GM23338 (cell line): ENCODE measurements around the gene BTRC. TPM values are rescaled to one million over a fixed set of nuclear protein-coding genes. Genes with fewer than 3 reads are reported as not detected.

ENCODE experiments used
- ATAC-seq: fragments of 200-7000 bp; cut with Tn5 transposase; 3 replicates; pipeline ENCODE4 v1.9.1; 2020
- DNase-seq: peaks from one replicate; pipeline ENCODE4 v3.0.0-alpha.2; 2015; ENCODE audit warnings: low spot score
- H2AFZ ChIP-seq: fragments of 200-600 bp; sonication (generic); 2 replicates; pipeline ENCODE4 v1.8.0; 2016; ENCODE audit warnings: antibody characterized with exemption, mild to moderate bottlenecking, moderate library complexity
- H3F3A ChIP-seq: fragments of 200-600 bp; sonication (generic); replicated peaks from 2 replicates; pipeline ENCODE4 v1.8.0; 2017; ENCODE audit warnings: antibody characterized with exemption, mixed run types, low read depth
- H3K27ac ChIP-seq: fragments of 200-600 bp; sonication (generic); 2 replicates; pipeline ENCODE4 v1.6.1; 2016; ENCODE audit warnings: low read depth
- H3K27me3 ChIP-seq: fragments of 200-600 bp; sonication (generic); 2 replicates; pipeline ENCODE4 v1.8.0; 2016; ENCODE audit warnings: mild to moderate bottlenecking, mixed run types, moderate library complexity; ENCODE audit not compliant: insufficient read depth
- H3K36me3 ChIP-seq: fragments of 200-600 bp; sonication (generic); 2 replicates; pipeline ENCODE4 v1.8.0; 2016; ENCODE audit warnings: mild to moderate bottlenecking; ENCODE audit not compliant: insufficient read depth
- H3K4me1 ChIP-seq: fragments of 200-600 bp; sonication (generic); 2 replicates; pipeline ENCODE4 v1.8.0; 2016; ENCODE audit warnings: mild to moderate bottlenecking, moderate library complexity; ENCODE audit not compliant: insufficient read depth
- H3K4me2 ChIP-seq: fragments of 200-600 bp; sonication (generic); 2 replicates; pipeline ENCODE4 v1.7.1; 2017; ENCODE audit warnings: mixed run types
- H3K4me3 ChIP-seq: fragments of 200-600 bp; sonication (generic); 2 replicates; pipeline ENCODE4 v1.6.1; 2016; ENCODE audit warnings: mixed run types
- H3K79me2 ChIP-seq: fragments of 200-600 bp; sonication (generic); replicated peaks from 2 replicates; pipeline ENCODE4 v1.8.0; 2017; ENCODE audit warnings: mild to moderate bottlenecking; ENCODE audit not compliant: insufficient read depth
- H3K9me2 ChIP-seq: fragments of 200-600 bp; sonication (generic); 2 replicates; pipeline ENCODE4 v1.8.0; 2017; ENCODE audit not compliant: insufficient read depth
- H4K20me1 ChIP-seq: fragments of 200-600 bp; sonication (generic); replicated peaks from 2 replicates; pipeline ENCODE4 v1.8.0; 2017; ENCODE audit warnings: mild to moderate bottlenecking; ENCODE audit not compliant: insufficient read depth
- H3K27ac Mint-ChIP-seq: 2 replicates; pipeline ENCODE4 v1.8.0; 2020; ENCODE audit warnings: inconsistent platforms, mild to moderate bottlenecking, moderate library complexity, mixed read lengths
- H3K27me3 Mint-ChIP-seq: 3 replicates; pipeline ENCODE4 v1.8.0; 2022; ENCODE audit warnings: low read depth, mild to moderate bottlenecking, moderate library complexity, mixed read lengths, inconsistent platforms; ENCODE audit not compliant: insufficient read depth, poor library complexity
- H3K36me3 Mint-ChIP-seq: 3 replicates; pipeline ENCODE4 v1.8.0; 2021; ENCODE audit warnings: low read depth, mild to moderate bottlenecking, inconsistent platforms, moderate library complexity, mixed read lengths
- H3K4me1 Mint-ChIP-seq: 3 replicates; pipeline ENCODE4 v1.8.0; 2020; ENCODE audit warnings: mild to moderate bottlenecking, inconsistent platforms, mixed read lengths
- H3K4me3 Mint-ChIP-seq: 3 replicates; pipeline ENCODE4 v1.8.0; 2021; ENCODE audit warnings: moderate library complexity, mild to moderate bottlenecking, inconsistent platforms, mixed read lengths
- H3K9me3 Mint-ChIP-seq: 3 replicates; pipeline ENCODE4 v1.8.0; 2020; ENCODE audit warnings: moderate library complexity, mild to moderate bottlenecking, inconsistent platforms, mixed read lengths
- CTCF ChIP-seq, 2 experiments: fragments of 200-600 bp in 1 of 2; sonication (generic) in 1 of 2; conservative IDR thresholded peaks; 2 replicates each; pipeline versions ENCODE4 v1.5.1 to v1.6.1; 2016 to 2017; ENCODE audit warnings: antibody characterized with exemption in 2 of 2, low read depth in 2 of 2, mild to moderate bottlenecking in 2 of 2, moderate library complexity in 1 of 2
- EZH2phosphoT487 ChIP-seq: fragments of 200-600 bp; sonication (generic); IDR thresholded peaks from one replicate; pipeline ENCODE4 v1.8.1; 2018; ENCODE audit warnings: antibody characterized with exemption; ENCODE audit not compliant: unreplicated experiment
- JUNB ChIP-seq: IDR thresholded peaks from one replicate; pipeline ENCODE4 v1.6.1; 2016; ENCODE audit warnings: antibody characterized with exemption; ENCODE audit not compliant: unreplicated experiment
- STAT1 ChIP-seq: IDR thresholded peaks from one replicate; pipeline ENCODE4 v1.6.1; 2016; ENCODE audit warnings: antibody characterized with exemption; ENCODE audit not compliant: unreplicated experiment
- ZNF331 ChIP-seq: fragments of 250-450 bp; sonication (Bioruptor Pico); IDR thresholded peaks from 2 replicates; pipeline ENCODE4 v1.5.0; 2020; ENCODE audit warnings: low read depth, mild to moderate bottlenecking, moderate library complexity
- polyA plus RNA-seq: library from polyadenylated mRNA; unstranded; fragments of >200 nt; fragmentation: Nextera tagmentation; extraction: Ambion mirVana; gene quantifications from 2 replicates; pipeline ENCODE4 v1.2.1, GENCODE V29; 2016
- total RNA-seq: library from RNA; depleted of rRNA; stranded (reverse); fragments of >200 nt; shearing (Covaris generic); gene quantifications from 2 replicates; pipeline ENCODE4 v1.2.3, GENCODE V29; 2014
- TF ChIP-seq, protein P1 (sequence below): fragments of 250-450 bp; sonication (Bioruptor Pico); IDR thresholded peaks from 2 replicates; pipeline ENCODE4 v1.5.0; 2020; ENCODE audit warnings: mild to moderate bottlenecking, moderate library complexity

BTRC gene
- total and polyA plus RNA-seq, 2 experiments from 2014 or later: 10.0 to 17.5 TPM

- Histone ChIP-seq H3K9me2 (no peaks in the 10 kb centered on the region), H2AFZ (no peak overlapping the region), H3K4me2 (no peak overlapping the region), H3F3A (no peaks in the 10 kb centered on the region), H3K4me1 (peaks cover 12% of the 10 kb centered on the region), H3K79me2 (no peaks in the 10 kb centered on the region), H3K4me3 (no peak overlapping the region), H3K27ac (no peak overlapping the region), H3K36me3 (no peaks in the 10 kb centered on the region), H4K20me1 (no peaks in the 10 kb centered on the region), H3K27me3 (no peaks in the 10 kb centered on the region)
- Mint-ChIP-seq H3K4me1 (peaks cover 26% of the 10 kb centered on the region), H3K36me3 (no peaks in the 10 kb centered on the region), H3K27me3 (peaks cover 2% of the 10 kb centered on the region), H3K9me3 (no peaks in the 10 kb centered on the region), H3K27ac (no peak overlapping the region), H3K4me3 (no peak overlapping the region)
- DNase-seq (peak; percentile 61), ATAC-seq (peak; percentile 94)
- TF ChIP-seq JUNB (no peak), CTCF (conservative IDR thresholded peaks at IDR 0.05; ENCODE audit: low read depth in 2 of 2) (peak; percentile 52 to 73)
These were observed 141.5 kb downstream of the BTRC start for GRCh38 chr10:101495324-101495925.

- Mint-ChIP-seq H3K9me3 (no peaks in the 10 kb centered on the region), H3K27ac (no peak overlapping the region), H3K36me3 (no peaks in the 10 kb centered on the region), H3K4me3 (no peak overlapping the region), H3K4me1 (peaks cover 21% of the 10 kb centered on the region), H3K27me3 (peaks cover 1% of the 10 kb centered on the region)
- no peak overlapping the region for H3K4me3 ChIP-seq
- H3K9me2 ChIP-seq: no peaks in the 10 kb centered on the region
- DNase-seq: no peak
- no peaks in the 10 kb centered on the region for H4K20me1 ChIP-seq
- H3K4me2 ChIP-seq: no peak overlapping the region
- peaks cover 3% of the 10 kb centered on the region; the same call in 1 of the 2 replicates for H3K4me1 ChIP-seq
- H3K36me3 ChIP-seq: no peaks in the 10 kb centered on the region
- H3K27ac ChIP-seq: no peak overlapping the region
- H3K27me3 ChIP-seq: no peaks in the 10 kb centered on the region
- no peaks in the 10 kb centered on the region for H3F3A ChIP-seq
- no peak for ATAC-seq
- no peak overlapping the region for H2AFZ ChIP-seq
- H3K79me2 ChIP-seq: no peaks in the 10 kb centered on the region
- TF ChIP-seq CTCF (conservative IDR thresholded peaks at IDR 0.05; ENCODE audit: low read depth in 2 of 2) (no peak), JUNB (no peak), ZNF331 (no peak), EZH2phosphoT487 (no peak), STAT1 (no peak)
- TF ChIP-seq, protein P1, sequence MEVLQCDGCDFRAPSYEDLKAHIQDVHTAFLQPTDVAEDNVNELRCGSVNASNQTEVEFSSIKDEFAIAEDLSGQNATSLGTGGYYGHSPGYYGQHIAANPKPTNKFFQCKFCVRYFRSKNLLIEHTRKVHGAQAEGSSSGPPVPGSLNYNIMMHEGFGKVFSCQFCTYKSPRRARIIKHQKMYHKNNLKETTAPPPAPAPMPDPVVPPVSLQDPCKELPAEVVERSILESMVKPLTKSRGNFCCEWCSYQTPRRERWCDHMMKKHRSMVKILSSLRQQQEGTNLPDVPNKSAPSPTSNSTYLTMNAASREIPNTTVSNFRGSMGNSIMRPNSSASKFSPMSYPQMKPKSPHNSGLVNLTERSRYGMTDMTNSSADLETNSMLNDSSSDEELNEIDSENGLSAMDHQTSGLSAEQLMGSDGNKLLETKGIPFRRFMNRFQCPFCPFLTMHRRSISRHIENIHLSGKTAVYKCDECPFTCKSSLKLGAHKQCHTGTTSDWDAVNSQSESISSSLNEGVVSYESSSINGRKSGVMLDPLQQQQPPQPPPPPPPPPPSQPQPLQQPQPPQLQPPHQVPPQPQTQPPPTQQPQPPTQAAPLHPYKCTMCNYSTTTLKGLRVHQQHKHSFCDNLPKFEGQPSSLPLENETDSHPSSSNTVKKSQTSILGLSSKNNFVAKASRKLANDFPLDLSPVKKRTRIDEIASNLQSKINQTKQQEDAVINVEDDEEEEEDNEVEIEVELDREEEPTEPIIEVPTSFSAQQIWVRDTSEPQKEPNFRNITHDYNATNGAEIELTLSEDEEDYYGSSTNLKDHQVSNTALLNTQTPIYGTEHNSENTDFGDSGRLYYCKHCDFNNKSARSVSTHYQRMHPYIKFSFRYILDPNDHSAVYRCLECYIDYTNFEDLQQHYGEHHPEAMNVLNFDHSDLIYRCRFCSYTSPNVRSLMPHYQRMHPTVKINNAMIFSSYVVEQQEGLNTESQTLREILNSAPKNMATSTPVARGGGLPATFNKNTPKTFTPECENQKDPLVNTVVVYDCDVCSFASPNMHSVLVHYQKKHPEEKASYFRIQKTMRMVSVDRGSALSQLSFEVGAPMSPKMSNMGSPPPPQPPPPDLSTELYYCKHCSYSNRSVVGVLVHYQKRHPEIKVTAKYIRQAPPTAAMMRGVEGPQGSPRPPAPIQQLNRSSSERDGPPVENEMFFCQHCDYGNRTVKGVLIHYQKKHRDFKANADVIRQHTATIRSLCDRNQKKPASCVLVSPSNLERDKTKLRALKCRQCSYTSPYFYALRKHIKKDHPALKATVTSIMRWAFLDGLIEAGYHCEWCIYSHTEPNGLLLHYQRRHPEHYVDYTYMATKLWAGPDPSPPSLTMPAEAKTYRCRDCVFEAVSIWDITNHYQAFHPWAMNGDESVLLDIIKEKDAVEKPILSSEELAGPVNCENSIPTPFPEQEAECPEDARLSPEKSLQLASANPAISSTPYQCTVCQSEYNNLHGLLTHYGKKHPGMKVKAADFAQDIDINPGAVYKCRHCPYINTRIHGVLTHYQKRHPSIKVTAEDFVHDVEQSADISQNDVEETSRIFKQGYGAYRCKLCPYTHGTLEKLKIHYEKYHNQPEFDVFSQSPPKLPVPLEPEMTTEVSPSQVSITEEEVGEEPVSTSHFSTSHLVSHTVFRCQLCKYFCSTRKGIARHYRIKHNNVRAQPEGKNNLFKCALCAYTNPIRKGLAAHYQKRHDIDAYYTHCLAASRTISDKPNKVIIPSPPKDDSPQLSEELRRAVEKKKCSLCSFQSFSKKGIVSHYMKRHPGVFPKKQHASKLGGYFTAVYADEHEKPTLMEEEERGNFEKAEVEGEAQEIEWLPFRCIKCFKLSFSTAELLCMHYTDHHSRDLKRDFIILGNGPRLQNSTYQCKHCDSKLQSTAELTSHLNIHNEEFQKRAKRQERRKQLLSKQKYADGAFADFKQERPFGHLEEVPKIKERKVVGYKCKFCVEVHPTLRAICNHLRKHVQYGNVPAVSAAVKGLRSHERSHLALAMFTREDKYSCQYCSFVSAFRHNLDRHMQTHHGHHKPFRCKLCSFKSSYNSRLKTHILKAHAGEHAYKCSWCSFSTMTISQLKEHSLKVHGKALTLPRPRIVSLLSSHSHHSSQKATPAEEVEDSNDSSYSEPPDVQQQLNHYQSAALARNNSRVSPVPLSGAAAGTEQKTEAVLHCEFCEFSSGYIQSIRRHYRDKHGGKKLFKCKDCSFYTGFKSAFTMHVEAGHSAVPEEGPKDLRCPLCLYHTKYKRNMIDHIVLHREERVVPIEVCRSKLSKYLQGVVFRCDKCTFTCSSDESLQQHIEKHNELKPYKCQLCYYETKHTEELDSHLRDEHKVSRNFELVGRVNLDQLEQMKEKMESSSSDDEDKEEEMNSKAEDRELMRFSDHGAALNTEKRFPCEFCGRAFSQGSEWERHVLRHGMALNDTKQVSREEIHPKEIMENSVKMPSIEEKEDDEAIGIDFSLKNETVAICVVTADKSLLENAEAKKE (CRISPR knock-in tag): no peak
These were observed 150.5 kb downstream of the BTRC start for GRCh38 chr10:101504438-101504837.
